Vagina (tissue), 2 donors: ENCODE measurements around the gene NNMT.

ENCODE experiments used
- CTCF ChIP-seq, 3 experiments: fragments of 450-650 bp in 2 of 3; fragments of 200-600 bp in 1 of 3; sonication (generic) in 1 of 3; IDR thresholded peaks; one replicate each; pipeline ENCODE4 v1.5.1; 2017 to 2019; ENCODE audit warnings: antibody characterized with exemption in 3 of 3, mild to moderate bottlenecking in 2 of 3, moderate library complexity in 2 of 3
- POLR2A ChIP-seq, 2 donors: fragments of 450-650 bp; IDR thresholded peaks; one replicate each; pipeline ENCODE4 v1.6.1; 2017; ENCODE audit warnings: antibody characterized with exemption in 2 of 2, mild to moderate bottlenecking in 2 of 2, moderate library complexity in 2 of 2
- POLR2AphosphoS5 ChIP-seq, 2 donors: sonication (generic); formaldehyde crosslinking; IDR thresholded peaks; one replicate each; pipeline ENCODE4 v1.9.0; 2017; ENCODE audit warnings: antibody characterized with exemption in 2 of 2, mild to moderate bottlenecking in 2 of 2, low read depth in 1 of 2; ENCODE audit not compliant: insufficient read depth in 1 of 2

GRCh38 chr11:114353443-114353842, 57.2 kb downstream of the NNMT start:
- TF ChIP-seq POLR2A (IDR thresholded peaks at IDR 0.05): no peak
- TF ChIP-seq CTCF (IDR thresholded peaks at IDR 0.05): no peak
- TF ChIP-seq POLR2AphosphoS5 (IDR thresholded peaks at IDR 0.05; ENCODE audit: insufficient read depth in 1 of 2, low read depth in 1 of 2): no peak
